Stimulated activated CD4-positive, alpha-beta T cell treated with anti-CD3 and anti-CD28 coated beads, Interleukin-12 subunit alpha, Interleukin-12 subunit beta, amount 100 ng/mL, for 48 hours (primary cell): ENCODE data around the gene ZNF652.
"Not testable (repeated sequence)": the region's sequence is repeated elsewhere in the genome, so short reads cannot be mapped to it uniquely, and the experiment has no call there.

ENCODE experiments used
- DNase-seq, 3 donors: peaks; one replicate each; pipeline ENCODE4 v3.0.0-alpha.2; 2020; ENCODE audit warnings: low read depth in 2 of 3, low spot score in 1 of 3

The ZNF652 gene

DNA sequence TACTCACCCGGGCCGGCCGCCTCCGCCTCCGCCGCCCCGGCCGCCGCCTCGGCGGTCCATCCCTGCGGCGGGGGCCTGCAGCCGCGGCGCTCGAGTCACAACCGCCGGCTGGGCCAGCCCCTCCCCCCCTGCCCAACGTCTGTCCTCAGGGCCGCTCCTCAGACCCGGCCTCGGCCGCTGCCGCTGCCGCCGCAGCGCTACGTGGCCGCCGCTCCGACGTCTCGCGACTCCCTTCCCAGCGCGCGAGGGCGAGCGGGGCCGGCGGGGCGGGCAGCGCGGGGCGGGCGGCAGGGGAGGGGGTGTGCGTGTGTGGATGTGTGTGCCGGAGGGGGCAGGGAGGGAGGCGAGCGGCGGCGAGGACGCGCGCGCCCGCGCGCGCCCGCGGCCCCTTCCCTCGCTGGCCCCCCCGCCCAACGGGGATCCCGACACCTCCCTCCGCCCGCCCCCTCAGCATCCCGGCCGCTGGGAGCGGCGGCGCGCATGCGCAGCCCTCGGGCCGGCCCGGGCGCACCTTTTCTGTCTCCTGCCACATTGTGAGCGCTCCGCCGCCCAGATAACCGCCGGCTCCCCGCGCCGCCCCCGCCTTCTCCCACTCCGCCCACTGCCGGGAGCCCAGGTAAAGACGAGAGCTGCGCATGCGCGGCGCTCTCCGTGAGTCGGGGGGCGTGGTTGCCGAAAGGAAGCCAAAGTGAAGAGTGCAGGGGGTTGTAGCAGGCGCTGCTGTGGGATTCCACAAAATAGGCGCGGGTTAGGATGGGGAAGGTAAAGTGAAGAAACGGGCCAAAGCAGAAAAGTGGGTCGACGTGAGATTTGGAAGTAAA, at the start of gene ZNF652:
Gene ZNF652 (minus strand): TSS at position 349 of the 821 bp plus-strand sequence. CDS start 44,525 bp downstream, outside the sequence.
- peak; percentile 67 to 85 (median 73) for DNase-seq

DNA sequence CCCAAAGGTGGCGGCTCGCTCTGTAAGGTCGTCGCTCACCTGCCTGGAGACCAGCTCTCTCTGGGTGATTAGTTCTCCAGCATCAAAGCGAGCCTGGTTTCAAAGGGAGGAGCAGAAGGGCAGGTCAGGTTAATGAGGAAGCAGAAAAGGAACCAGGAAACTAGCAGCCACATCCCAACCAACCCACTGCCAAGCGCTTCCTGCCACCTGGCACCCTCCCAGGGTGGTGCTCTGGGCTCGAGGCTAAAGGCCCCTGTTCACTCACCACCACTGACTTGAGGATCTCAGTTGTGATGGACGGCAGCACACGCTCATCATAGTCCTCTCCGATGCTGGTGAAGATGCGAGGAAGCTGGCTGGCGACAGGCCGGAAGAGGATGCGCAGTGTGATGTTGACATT, 47.0 kb upstream of the ZNF652 start:
- DNase-seq = no peak

DNA sequence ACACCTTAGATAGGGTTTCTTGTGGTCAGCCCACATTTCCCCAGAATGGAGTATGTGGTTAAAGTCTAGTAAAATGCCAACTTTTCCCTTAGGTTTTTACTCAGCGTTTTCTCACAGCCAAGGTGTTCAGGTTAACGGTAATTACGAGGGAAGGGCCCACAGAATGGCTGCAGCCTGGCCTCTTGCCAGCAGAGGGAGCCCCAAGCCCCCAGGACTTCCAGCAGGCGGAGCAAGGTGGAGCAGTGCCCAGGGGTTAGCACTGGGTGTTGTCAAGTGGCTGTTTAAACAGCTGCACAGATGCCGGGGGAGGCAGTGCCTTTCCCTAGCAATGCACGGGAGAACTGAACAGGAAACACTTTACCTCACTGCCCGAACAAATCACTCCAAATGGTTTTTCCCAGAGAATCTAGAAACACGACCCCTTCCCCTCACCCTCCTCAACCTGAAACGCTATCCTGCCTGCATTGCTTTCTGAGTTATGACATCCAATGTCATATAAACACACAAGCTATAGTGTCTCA, 46.0 kb upstream of the ZNF652 start:
- DNase-seq = peak; percentile 79 to 89 (median 79)

GRCh38 chr17:49407086-49407485, 45.0 kb upstream of the ZNF652 start:
- no peak for DNase-seq

DNA sequence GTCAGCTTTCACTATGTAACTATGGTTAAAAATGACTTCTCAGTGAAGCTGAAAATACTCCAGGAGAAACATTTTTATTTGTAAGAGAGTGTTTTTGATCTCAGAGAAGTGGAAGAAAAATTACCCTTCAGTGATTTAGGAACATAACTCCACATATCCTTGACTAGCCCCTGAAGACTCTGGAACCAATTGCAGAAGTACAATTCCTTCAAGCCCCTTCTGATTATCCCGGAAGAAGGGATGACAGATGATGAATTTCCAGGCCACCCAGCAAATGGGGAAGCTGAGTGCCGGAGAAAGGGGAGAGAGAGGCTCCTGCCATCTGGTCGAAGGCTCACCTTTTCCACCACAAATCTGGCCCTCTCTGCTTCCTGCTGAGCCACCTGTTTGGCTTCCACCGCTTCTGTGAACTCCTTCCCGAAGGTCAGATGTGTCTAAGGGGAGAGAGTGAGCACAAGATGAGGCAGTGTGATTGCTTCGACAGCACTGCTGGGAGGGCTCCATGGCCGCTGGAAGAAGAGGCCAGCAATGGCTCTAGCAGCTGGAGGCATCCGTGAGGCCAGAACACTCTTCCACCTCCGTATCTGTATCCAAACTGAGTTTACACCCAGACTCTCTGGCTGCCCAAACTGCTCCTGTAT, 44.5 kb upstream of the ZNF652 start:
- DNase-seq = no peak

DNA sequence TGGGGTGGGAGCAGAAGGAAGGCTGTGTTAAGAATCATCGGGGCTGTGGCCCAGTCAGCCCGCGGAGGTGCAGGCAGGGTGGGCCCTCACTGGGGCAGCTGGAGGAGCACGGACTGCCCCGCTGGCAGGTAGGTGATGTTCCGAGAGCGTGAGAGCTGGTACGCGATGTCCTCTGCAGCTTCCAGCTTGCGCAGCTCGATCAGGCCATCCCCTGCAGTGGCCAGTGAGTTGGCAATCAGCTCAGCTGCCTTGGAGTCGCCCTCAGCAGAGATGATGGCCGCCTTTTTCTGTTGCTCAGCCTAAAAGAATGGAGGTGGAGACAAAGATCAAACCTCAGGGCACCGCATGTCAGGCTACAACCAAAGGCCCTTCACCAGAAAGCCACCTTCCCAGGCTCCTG, 42.9 kb upstream of the ZNF652 start:
- no peak for DNase-seq

GRCh38 chr17:49404361-49404760, 42.3 kb upstream of the ZNF652 start:
- DNase-seq = no peak

DNA sequence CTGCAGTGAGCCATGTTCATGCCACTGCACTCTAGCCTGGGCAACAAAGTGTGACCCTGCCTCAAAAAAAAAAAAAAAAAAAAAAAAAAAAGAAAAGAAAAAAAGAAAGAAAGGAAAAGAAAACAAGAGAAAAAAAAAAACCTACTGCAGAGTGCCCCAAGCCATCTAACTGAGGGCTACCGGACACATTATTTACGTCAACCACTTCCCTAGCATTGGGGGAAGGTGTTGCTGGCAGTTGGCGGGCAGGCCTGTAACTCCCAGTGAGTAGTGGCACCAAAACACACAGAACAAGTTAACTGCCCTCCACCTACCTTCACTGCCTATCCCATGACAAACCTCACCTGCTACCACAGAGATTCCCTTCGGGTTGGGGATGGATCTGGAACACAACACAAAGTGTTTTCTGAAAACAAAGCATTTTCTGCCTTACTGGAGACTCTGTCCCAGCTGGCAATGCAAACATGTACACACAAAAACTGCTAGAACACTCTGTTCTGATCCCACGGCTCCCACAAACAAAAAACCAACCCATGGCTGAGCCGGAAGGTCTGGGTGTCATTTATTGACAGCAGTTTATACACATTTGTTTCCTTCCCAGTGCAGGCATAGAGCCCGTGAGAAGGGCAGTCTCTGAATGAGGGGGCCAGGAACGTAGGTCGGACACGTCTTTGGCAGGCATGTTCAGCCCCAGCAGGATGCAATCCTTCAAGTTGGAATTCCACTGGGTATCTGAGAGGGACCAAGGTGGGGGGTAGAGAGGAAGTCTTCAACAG, 41.7 kb upstream of the ZNF652 start:
- no peak for DNase-seq

- no peak for DNase-seq
Observed at GRCh38 chr17:49402706-49403105, 40.7 kb upstream of the ZNF652 start.

- no peak for DNase-seq
Observed at GRCh38 chr17:49401971-49402611, 40.0 kb upstream of the ZNF652 start.

GRCh38 chr17:49399995-49400394, 37.9 kb upstream of the ZNF652 start:
- no peak for DNase-seq

DNA sequence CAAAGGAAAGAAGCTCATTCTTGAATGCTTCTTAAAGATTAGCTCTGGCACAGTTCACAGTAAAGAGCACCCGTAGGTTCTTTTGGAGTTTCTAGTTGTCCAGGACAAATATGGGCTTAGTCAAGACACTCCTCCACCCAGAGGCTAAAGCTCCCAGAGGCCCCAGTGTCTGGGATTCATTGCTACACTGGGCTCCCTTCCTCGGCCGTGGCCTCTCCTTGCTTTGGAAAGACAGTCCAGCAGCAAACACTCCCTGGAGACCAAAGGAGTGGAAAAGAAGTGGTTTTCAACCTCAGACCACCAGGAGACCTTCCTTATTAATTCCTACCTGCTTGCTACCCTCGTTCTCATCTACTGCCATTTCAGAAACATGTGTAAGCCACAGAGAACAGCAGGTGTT, 35.5 kb upstream of the ZNF652 start:
- DNase-seq = no peak

DNA sequence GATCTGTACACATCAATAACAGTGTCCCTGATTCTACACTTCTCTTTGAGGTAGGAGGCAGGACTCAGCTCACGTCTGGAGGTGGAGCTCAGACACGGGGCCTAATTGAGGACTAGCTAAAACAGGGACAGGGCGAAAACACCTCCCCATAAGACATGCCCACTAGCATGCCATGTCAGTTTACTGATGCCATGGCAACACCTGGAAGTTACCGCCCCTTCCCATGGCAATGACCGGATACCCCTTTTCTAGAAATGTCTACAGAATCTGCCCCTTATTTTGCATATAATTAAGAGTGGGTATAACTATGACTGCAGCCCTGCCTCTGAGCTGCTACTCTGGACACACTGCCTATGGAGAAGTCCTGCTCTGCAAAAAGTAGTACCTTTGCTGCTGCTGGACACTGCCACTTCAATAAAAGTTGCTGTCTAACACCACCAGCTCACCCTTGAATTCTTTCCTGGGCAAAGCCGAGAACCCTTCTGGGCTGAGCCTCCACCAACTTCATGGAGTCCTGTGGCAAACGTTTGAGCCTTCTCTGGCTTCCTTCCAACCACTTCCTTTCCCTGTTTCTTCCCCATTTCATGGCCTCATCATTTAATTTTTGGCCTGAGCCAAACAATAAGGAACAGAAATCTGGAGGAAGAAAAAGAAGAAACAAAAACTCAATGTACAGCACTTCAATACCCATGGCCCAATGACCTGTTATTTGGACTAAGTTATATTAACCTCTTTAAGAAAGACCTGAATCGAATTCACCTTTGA, 31.6 kb upstream of the ZNF652 start:
- no peak for DNase-seq

GRCh38 chr17:49390548-49391324, 28.7 kb upstream of the ZNF652 start:
- DNase-seq = no peak

DNA sequence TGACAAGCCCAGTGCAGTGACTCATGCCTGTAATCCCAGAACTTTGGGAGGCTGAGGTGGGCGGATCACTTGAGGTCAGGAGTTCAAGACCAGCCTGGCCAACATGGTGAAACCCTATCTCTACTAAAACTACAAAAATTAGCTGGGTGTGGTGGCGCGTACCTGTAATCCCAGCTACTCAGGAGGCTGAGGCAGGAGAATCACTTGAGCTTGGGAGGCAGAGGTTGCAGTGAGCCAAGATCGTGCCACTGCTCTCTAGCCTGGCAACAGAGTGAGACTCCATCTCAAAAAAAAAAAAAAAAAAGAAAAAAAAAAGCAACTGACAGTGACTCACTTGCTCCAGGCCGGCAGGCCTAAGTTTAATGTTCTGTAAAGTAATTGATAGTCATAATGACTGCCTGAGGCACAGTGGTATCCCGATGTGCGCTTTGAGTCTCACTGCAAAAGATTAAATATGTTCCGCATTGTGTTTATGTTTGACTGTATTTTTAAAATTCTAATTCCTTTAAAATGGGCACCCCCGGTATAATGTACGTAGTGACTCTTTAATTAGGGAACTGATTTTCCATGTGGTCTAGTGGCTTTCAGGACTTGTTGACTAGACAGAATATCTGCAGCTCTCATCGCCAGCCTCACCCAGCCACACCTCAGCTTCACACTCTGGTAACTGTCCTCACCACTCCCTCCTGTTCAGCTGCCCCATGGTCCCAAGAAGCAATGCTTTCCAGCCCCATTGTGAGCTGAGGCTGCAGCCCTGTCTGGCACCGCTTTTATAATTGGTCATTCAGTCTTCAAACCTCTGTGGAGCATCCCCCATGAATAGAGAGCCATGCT, 27.7 kb upstream of the ZNF652 start:
- DNase-seq = not testable (repeated sequence)

DNA sequence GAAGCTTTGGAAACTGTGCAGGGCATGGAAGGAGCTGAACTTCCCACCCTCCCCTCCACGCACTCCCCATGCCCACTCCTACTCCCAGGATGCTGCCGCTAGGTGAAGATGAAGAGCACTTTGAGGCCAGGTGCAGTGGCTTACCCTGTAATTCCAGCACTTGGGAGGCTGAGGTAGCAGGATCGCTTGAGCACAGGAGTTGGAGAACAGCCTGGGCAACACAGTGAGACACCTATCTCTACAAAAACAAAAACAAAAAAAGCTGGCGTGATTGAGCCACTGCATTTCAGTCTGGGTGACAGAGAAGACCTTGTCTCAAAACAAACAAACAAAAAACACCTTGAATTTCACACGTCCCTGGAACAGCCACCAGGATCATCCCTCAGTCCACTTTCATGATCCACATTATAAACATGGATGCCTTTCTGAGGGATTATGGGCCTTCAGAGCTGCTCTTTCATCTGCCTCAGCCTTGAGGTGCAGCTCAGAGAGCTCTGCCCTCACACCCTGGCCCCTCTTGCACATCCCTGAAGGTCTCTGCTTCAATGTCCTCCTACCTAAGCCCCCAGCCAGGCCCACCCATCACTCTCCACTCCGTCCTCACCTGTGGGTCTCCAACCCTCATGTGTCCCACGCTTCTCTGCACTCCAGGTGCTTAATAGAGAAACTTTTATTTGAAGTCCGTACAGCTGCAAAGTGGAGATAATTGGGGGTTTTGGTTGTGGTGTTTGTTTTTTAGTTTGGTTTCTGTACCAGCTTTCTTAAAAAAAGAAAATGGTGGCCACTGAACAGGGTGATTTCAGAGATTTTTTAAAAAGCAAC, 26.9 kb upstream of the ZNF652 start:
- no peak for DNase-seq

DNA sequence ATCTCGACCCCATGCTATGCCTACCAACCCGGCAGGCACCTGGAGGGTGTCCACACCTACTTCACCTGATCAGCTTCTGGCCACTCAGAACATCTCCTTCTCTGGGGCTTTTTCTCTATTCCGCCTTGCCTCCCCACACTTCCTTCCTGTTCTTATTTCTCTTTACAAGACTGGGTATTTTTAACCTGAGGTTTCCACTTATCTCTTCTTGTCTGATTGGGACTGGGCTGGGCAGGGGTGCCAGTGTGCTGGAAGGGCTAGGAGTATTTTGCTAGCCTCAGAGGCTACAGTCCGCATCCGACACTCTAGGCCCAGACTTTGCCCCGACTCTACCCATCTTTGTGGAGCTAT, 26.2 kb upstream of the ZNF652 start:
- no peak for DNase-seq
